Cardiac muscle cell (in vitro differentiated cells and primary cell): Measurements from ENCODE around the gene RACGAP1. TPM values are rescaled to one million over a fixed set of nuclear protein-coding genes. Genes with fewer than 3 reads are reported as not detected.

Source experiments
- DNase-seq, 2 donors: peaks; one replicate each; pipeline versions ENCODE4 v3.0.0 to v3.0.0-alpha.2; 2010 to 2017; ENCODE audit warnings: low read depth in 1 of 2, low spot score in 1 of 2
- H3K27ac ChIP-seq: fragments of 200-600 bp; sonication (generic); 2 replicates; pipeline ENCODE4 v1.5.1; 2016
- H3K27me3 ChIP-seq: fragments of 200-600 bp; sonication (generic); 2 replicates; pipeline ENCODE4 v1.6.0; 2016; ENCODE audit warnings: control low read depth
- H3K36me3 ChIP-seq: fragments of 200-600 bp; sonication (generic); 2 replicates; pipeline ENCODE4 v1.5.1; 2016; ENCODE audit warnings: control low read depth
- H3K4me1 ChIP-seq: fragments of 200-600 bp; sonication (generic); 2 replicates; pipeline ENCODE4 v1.8.1; 2017; ENCODE audit warnings: low read depth, mild to moderate bottlenecking, mixed run types
- H3K4me3 ChIP-seq: fragments of 200-600 bp; sonication (generic); 2 replicates; pipeline ENCODE4 v1.5.1; 2016; ENCODE audit warnings: mild to moderate bottlenecking
- H3K9me3 ChIP-seq: fragments of 200-600 bp; sonication (generic); 2 replicates; pipeline ENCODE4 v1.5.1; 2017; ENCODE audit warnings: low read depth, mild to moderate bottlenecking, control low read depth
- polyA plus RNA-seq: library from polyadenylated mRNA; unstranded; fragments of >200 nt; fragmentation: Nextera tagmentation; extraction: Ambion mirVana; gene quantifications from 2 replicates; pipeline ENCODE4 v1.2.1, GENCODE V29; 2016
- total RNA-seq: library from RNA; depleted of rRNA; stranded (reverse); fragments of >200 nt; gene quantifications from 2 replicates; pipeline ENCODE4 v1.2.3, GENCODE V29; 2016
- TF ChIP-seq, protein P1 (sequence below): IDR thresholded peaks from 2 replicates; pipeline ENCODE4 v1.5.1; 2012; ENCODE audit warnings: low read depth, mild to moderate bottlenecking, low read length

RACGAP1 gene
- total and polyA plus RNA-seq, 2 experiments from 2014 or later = 13.4 to 63.9 TPM

DNA sequence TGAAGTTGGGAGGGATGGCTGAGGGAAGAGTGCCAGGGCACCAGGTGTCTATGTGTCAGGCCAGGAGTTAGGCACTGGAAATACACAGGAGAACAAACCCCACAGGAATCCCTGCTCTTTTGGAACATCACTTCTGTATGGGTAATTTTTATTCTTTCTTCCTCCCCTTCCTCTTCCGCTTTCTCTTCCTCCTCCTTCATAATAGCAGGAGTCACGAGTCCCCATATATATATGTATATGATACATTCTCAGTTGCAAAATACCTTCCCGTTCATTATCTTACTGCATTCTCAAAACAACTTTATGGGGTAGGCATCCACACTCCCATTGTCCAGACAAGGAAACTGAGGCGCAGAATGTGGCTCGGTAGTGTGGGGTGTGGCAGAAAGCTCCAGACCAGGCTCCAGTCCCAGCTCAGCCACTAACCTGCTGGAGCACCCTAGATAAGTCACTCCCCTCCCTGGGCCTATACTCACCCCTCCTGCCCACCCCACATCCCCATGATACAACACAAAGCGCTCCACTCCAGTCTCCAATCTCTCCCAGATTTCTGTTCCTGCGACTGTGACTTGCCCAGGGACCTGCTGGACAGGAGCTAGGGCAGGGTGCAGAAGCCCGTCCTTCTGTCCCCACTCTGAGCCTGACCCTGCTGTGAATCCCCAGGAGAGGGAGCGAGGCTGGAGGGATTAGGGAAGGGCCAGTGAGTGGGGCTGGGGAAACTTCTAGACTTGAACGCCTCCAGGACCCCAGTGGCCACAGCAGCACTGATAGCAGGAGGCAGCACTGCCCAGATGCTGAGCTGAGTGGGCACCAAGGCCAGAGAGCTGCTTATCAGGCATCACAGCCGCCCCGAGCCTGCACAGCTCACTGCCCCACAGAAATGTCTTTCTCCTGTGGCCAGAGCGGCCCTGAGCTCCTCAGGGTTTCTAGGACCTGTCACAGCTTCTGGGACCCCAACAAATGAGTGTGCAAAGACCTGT lies 76.1 kb downstream of the RACGAP1 start:
- TF ChIP-seq, protein P1, sequence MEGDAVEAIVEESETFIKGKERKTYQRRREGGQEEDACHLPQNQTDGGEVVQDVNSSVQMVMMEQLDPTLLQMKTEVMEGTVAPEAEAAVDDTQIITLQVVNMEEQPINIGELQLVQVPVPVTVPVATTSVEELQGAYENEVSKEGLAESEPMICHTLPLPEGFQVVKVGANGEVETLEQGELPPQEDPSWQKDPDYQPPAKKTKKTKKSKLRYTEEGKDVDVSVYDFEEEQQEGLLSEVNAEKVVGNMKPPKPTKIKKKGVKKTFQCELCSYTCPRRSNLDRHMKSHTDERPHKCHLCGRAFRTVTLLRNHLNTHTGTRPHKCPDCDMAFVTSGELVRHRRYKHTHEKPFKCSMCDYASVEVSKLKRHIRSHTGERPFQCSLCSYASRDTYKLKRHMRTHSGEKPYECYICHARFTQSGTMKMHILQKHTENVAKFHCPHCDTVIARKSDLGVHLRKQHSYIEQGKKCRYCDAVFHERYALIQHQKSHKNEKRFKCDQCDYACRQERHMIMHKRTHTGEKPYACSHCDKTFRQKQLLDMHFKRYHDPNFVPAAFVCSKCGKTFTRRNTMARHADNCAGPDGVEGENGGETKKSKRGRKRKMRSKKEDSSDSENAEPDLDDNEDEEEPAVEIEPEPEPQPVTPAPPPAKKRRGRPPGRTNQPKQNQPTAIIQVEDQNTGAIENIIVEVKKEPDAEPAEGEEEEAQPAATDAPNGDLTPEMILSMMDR = no peak
- no peak overlapping the region for H3K27ac ChIP-seq
- no peak overlapping the region for H3K4me3 ChIP-seq
- peaks cover 7% of the 10 kb centered on the region for H3K27me3 ChIP-seq
- no peaks in the 10 kb centered on the region for H3K4me1 ChIP-seq
- no peaks in the 10 kb centered on the region for H3K36me3 ChIP-seq
- DNase-seq = no peak
- H3K9me3 ChIP-seq = no peaks in the 10 kb centered on the region

DNA sequence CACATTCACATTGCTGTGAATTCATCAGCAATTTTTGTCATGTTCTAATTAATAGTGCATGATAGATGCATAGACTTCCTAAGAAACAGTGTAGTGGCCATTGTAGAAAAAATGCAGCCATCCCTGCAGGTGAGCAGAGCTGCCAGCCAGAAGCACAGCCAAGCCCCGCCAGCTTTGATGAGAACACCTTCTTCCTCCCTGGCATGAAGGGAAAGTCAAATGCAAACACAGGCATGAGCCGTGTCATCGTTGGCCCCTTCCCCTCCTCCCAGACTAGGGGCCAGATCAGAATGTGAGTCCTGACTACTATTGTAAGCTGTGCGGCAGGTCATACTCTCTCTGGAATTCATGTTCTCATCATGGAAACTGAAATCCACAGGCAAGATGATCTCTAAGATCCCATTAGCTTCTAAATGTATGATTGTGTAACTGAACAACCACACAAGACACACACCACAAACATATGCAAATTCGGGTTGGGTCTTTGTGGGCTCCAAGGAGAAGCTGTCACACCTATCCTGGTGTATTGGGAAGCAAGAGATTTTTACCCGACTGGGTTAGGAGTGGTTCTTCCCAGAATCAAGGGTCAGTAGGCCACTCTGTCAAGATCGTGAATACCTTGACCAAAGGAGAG lies 77.6 kb downstream of the RACGAP1 start:
- H3K9me3 ChIP-seq = no peaks in the 10 kb centered on the region
- H3K36me3 ChIP-seq = no peaks in the 10 kb centered on the region
- H3K27me3 ChIP-seq = peaks cover 7% of the 10 kb centered on the region
- DNase-seq = no peak
- H3K4me1 ChIP-seq = no peaks in the 10 kb centered on the region
- TF ChIP-seq, protein P1 = no peak
- no peak overlapping the region for H3K4me3 ChIP-seq
- H3K27ac ChIP-seq = no peak overlapping the region

DNA sequence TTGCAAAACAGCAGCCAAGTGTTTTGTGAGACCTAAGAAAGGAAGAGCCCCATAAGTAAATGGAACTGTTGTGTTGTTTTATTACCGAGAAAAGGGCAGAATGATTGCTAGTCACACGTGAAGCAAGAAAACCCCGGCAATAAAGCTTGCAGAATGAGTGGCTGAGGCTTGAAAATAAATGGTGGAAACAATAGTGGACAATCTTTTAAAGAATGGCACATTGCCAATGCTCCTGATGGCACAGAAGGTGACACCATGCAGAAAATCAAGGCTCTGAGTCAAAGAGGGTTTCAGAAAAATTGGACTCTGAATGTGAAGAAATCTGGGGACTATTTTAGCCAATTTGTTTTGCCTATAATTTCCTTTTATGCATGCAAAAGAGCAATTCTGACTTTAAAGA lies 78.8 kb downstream of the RACGAP1 start:
- Histone ChIP-seq H3K4me1 (no peaks in the 10 kb centered on the region), H3K27ac (no peak overlapping the region), H3K36me3 (no peaks in the 10 kb centered on the region), H3K4me3 (no peak overlapping the region), H3K27me3 (peaks cover 7% of the 10 kb centered on the region), H3K9me3 (no peaks in the 10 kb centered on the region)
- no peak for DNase-seq
- TF ChIP-seq, protein P1 = no peak

DNA sequence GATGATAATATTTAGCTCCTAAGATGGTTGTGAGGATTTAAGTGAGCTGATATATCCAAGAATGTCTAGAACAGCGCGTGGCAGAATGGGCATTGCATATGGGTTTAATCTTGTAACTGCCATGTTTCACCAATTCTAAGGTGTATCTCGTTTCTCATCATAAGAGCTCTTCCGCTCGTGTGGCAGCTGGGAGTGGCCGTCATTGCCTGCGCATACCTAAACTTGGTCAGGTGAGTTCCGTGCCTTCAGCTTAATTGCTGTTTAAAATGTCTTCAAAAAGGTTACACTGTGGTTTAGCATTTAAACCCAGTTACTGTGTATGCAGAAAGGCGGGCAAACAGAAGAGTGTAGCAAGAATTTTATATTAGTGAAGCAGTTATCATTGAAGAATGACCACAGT lies 79.2 kb downstream of the RACGAP1 start:
- no peaks in the 10 kb centered on the region for H3K4me1 ChIP-seq
- H3K27ac ChIP-seq = no peak overlapping the region
- no peaks in the 10 kb centered on the region for H3K36me3 ChIP-seq
- TF ChIP-seq, protein P1 = no peak
- DNase-seq = no peak
- H3K27me3 ChIP-seq = peaks cover 7% of the 10 kb centered on the region
- no peak overlapping the region for H3K4me3 ChIP-seq
- H3K9me3 ChIP-seq = no peaks in the 10 kb centered on the region

DNA sequence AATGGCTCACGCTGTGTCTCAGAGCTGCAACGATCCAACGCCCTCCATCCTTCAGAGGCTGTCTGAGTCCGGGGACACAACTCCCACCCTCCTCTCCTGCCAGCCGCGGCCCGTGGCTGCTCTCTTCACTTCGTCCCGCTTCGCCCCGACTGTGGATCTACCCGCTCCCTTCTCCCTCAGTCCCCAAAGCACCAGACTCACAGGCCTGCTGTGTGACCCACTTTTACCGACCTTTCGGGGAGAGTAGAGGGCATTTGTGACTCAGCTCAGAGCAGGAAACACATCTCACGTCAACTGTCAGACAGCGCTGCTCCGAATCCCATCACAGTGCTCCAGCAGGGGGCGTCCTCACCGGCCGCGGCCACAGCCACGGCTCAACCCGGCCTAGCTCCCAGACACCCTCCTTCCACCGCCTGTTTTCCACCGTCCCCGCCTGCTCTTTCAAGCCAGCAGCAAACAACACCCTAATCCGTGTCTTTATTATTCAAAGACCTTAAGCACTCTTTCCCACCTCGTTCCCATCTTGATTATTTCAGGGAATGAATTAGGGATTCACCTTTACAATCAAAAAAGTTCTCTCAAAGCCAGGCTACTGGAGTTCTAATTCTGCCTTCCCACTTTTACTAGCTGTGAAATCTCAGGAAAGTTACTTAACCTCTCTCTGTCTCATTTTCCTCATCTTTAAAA lies 79.8 kb downstream of the RACGAP1 start:
- no peak overlapping the region for H3K27ac ChIP-seq
- H3K27me3 ChIP-seq = peaks cover 7% of the 10 kb centered on the region
- no peak overlapping the region for H3K4me3 ChIP-seq
- no peaks in the 10 kb centered on the region for H3K9me3 ChIP-seq
- TF ChIP-seq, protein P1 = peak; percentile 96
- peak; percentile 79 to 86 for DNase-seq
- H3K36me3 ChIP-seq = no peaks in the 10 kb centered on the region
- no peaks in the 10 kb centered on the region for H3K4me1 ChIP-seq
